ENCODE results near the gene VPS13C. TPM values are rescaled to one million over a fixed set of nuclear protein-coding genes. Genes with fewer than 3 reads are reported as not detected.

VPS13C gene
- total RNA-seq, 1 donor from 2014 or later = 32.9 TPM

DNA sequence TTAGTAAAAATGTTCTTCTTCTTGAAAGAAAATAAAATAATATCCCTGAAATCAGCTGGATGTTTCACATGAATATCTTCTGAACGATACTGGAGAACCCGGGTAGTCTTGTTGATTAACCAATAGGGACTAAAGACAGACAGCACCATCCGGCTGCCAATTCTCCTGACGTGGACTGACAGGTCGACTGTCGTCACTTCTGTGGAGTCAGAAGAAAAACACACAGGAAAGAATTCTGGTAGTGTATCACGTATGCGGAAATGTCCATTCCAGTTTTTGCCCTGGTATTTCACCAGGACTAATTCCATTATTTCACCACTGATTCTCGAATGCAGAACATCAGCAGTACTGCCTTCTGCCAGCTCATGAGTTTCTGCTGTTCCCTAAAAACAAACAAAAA lies 144.6 kb downstream of the VPS13C start:
- no peak for TF ChIP-seq CTCF (IDR thresholded peaks at IDR 0.05; ENCODE audit: borderline replicate concordance)
- Histone ChIP-seq H3K4me1 (peaks cover 12% of the 10 kb centered on the region), H3K27ac (replicated peaks) (no peak overlapping the region), H3K36me3 (peaks cover 70% of the 10 kb centered on the region), H3K27me3 (ENCODE audit: low read depth) (no peaks in the 10 kb centered on the region), H3K9me3 (replicated peaks) (no peaks in the 10 kb centered on the region), H3K4me3 (no peak overlapping the region)
- intact Hi-C loops (cut with micrococcal nuclease) = no loop called here
- no peak for DNase-seq

DNA sequence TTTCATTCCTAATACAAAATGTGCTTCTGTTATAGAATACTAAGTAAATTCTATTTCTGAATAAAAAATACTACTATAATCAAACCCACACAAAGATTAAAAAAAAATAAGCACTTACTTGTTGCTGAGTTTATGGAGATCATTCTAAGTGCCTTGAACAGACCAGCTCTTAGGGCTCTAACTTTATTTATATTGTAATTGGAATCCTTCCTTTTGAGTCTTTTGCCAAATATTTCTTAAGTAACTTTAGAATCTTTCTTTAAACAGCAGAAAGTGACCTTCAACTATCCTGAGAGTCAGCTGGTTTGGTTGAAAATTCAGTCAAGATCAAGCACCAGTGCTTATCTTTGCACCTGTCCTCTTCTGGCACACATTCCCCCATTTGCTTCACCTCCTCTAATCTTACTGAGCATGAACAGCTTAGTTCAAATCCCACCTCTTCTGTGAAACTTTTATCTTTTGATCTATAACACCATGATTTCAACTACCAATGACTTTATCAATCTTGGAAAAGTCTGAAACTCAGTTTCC lies 149.3 kb downstream of the VPS13C start:
- Histone ChIP-seq H3K9me3 (replicated peaks) (no peaks in the 10 kb centered on the region), H3K27ac (replicated peaks) (no peak overlapping the region), H3K4me3 (no peak overlapping the region), H3K27me3 (ENCODE audit: low read depth) (no peaks in the 10 kb centered on the region), H3K36me3 (peaks cover 83% of the 10 kb centered on the region), H3K4me1 (peaks cover 4% of the 10 kb centered on the region)
- intact Hi-C loops (cut with micrococcal nuclease) = no loop called here
- DNase-seq = no peak
- no peak for TF ChIP-seq CTCF (IDR thresholded peaks at IDR 0.05; ENCODE audit: borderline replicate concordance)

DNA sequence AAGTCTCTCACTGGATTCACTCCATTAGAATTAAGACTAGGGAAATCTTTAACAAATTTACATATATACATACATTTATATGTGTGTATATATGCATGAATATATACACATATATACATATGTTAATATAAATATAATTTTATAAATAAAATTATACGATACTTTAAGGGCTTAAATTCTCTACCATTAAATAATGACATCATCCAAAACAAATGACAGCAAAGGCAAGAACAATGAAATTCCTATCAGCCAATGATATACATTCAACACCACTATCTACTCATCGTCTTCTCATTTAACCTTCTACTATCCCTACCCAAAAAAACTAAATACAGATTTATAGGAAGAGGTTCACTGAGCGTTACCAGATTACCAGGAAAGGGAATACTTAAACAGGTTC lies 152.0 kb downstream of the VPS13C start:
- Histone ChIP-seq H3K9me3 (replicated peaks) (no peaks in the 10 kb centered on the region), H3K36me3 (peaks cover 76% of the 10 kb centered on the region), H3K27me3 (ENCODE audit: low read depth) (no peaks in the 10 kb centered on the region), H3K27ac (replicated peaks) (no peak overlapping the region), H3K4me1 (no peaks in the 10 kb centered on the region), H3K4me3 (no peak overlapping the region)
- no peak for DNase-seq
- no peak for TF ChIP-seq CTCF (IDR thresholded peaks at IDR 0.05; ENCODE audit: borderline replicate concordance)
- intact Hi-C loops (cut with micrococcal nuclease) = no loop called here

- Histone ChIP-seq H3K27ac (replicated peaks) (no peak overlapping the region), H3K4me3 (no peak overlapping the region), H3K9me3 (replicated peaks) (no peaks in the 10 kb centered on the region), H3K36me3 (peaks cover 79% of the 10 kb centered on the region), H3K27me3 (ENCODE audit: low read depth) (no peaks in the 10 kb centered on the region), H3K4me1 (no peaks in the 10 kb centered on the region)
- intact Hi-C loops (cut with micrococcal nuclease) = no loop called here
- no peak for DNase-seq
- no peak for TF ChIP-seq CTCF (IDR thresholded peaks at IDR 0.05; ENCODE audit: borderline replicate concordance)
Observed at GRCh38 chr15:61907753-61908086, 152.5 kb downstream of the VPS13C start.

GRCh38 chr15:61906961-61907752 lies 153.1 kb downstream of the VPS13C start:
- Histone ChIP-seq H3K4me1 (no peaks in the 10 kb centered on the region), H3K27me3 (ENCODE audit: low read depth) (no peaks in the 10 kb centered on the region), H3K27ac (replicated peaks) (no peak overlapping the region), H3K4me3 (no peak overlapping the region), H3K9me3 (replicated peaks) (peaks cover 4% of the 10 kb centered on the region), H3K36me3 (peaks cover 80% of the 10 kb centered on the region)
- intact Hi-C loops (cut with micrococcal nuclease) = no loop called here
- DNase-seq = no peak
- no peak for TF ChIP-seq CTCF (IDR thresholded peaks at IDR 0.05; ENCODE audit: borderline replicate concordance)
